ENCODE measurements around the gene TCF15.

The TCF15 gene

GRCh38 chr20:568673-569415, 41.3 kb downstream of the TCF15 start:
- Histone ChIP-seq H3K27me3 (replicated peaks; ENCODE audit: control insufficient read depth, insufficient read depth, low read length, poor library complexity, severe bottlenecking) (peaks cover 16% of the 10 kb centered on the region), H3K4me1 (ENCODE audit: control insufficient read depth, insufficient read depth, low read length, poor library complexity, severe bottlenecking) (no peaks in the 10 kb centered on the region), H3K9me3 (ENCODE audit: control insufficient read depth, low read length) (no peaks in the 10 kb centered on the region), H3K36me3 (ENCODE audit: control insufficient read depth, insufficient read depth, low read length) (no peaks in the 10 kb centered on the region), H3K27ac (ENCODE audit: insufficient read depth, low read length, poor library complexity, severe bottlenecking) (no peak overlapping the region), H3K4me3 (ENCODE audit: insufficient read depth, low read depth, low read length, poor library complexity, severe bottlenecking) (no peak overlapping the region)
- no peak for DNase-seq

- no peaks in the 10 kb centered on the region for H3K9me3 ChIP-seq (ENCODE audit: control insufficient read depth, low read length)
- no peak overlapping the region for H3K27ac ChIP-seq (ENCODE audit: insufficient read depth, low read length, poor library complexity, severe bottlenecking)
- no peaks in the 10 kb centered on the region for H3K36me3 ChIP-seq (ENCODE audit: control insufficient read depth, insufficient read depth, low read length)
- H3K4me3 ChIP-seq (ENCODE audit: insufficient read depth, low read depth, low read length, poor library complexity, severe bottlenecking), result no peak overlapping the region
- no peak for DNase-seq
- peaks cover 13% of the 10 kb centered on the region for H3K27me3 ChIP-seq (replicated peaks; ENCODE audit: control insufficient read depth, insufficient read depth, low read length, poor library complexity, severe bottlenecking)
- H3K4me1 ChIP-seq (ENCODE audit: control insufficient read depth, insufficient read depth, low read length, poor library complexity, severe bottlenecking), result no peaks in the 10 kb centered on the region
Observed at GRCh38 chr20:568097-568652, 41.9 kb downstream of the TCF15 start.

- Histone ChIP-seq H3K4me3 (ENCODE audit: insufficient read depth, low read depth, low read length, poor library complexity, severe bottlenecking) (no peak overlapping the region), H3K27ac (ENCODE audit: insufficient read depth, low read length, poor library complexity, severe bottlenecking) (no peak overlapping the region), H3K4me1 (ENCODE audit: control insufficient read depth, insufficient read depth, low read length, poor library complexity, severe bottlenecking) (no peaks in the 10 kb centered on the region), H3K9me3 (ENCODE audit: control insufficient read depth, low read length) (no peaks in the 10 kb centered on the region), H3K27me3 (replicated peaks; ENCODE audit: control insufficient read depth, insufficient read depth, low read length, poor library complexity, severe bottlenecking) (no peaks in the 10 kb centered on the region), H3K36me3 (ENCODE audit: control insufficient read depth, insufficient read depth, low read length) (no peaks in the 10 kb centered on the region)
- no peak for DNase-seq
Observed at GRCh38 chr20:564192-564591, 45.9 kb downstream of the TCF15 start.

- Histone ChIP-seq H3K27ac (ENCODE audit: insufficient read depth, low read length, poor library complexity, severe bottlenecking) (no peak overlapping the region), H3K36me3 (ENCODE audit: control insufficient read depth, insufficient read depth, low read length) (no peaks in the 10 kb centered on the region), H3K4me3 (ENCODE audit: insufficient read depth, low read depth, low read length, poor library complexity, severe bottlenecking) (no peak overlapping the region), H3K4me1 (ENCODE audit: control insufficient read depth, insufficient read depth, low read length, poor library complexity, severe bottlenecking) (no peaks in the 10 kb centered on the region), H3K27me3 (replicated peaks; ENCODE audit: control insufficient read depth, insufficient read depth, low read length, poor library complexity, severe bottlenecking) (no peaks in the 10 kb centered on the region), H3K9me3 (ENCODE audit: control insufficient read depth, low read length) (no peaks in the 10 kb centered on the region)
- DNase-seq, result no peak
Observed at GRCh38 chr20:563187-563586, 46.9 kb downstream of the TCF15 start.

- Histone ChIP-seq H3K27me3 (replicated peaks; ENCODE audit: control insufficient read depth, insufficient read depth, low read length, poor library complexity, severe bottlenecking) (no peaks in the 10 kb centered on the region), H3K4me1 (ENCODE audit: control insufficient read depth, insufficient read depth, low read length, poor library complexity, severe bottlenecking) (no peaks in the 10 kb centered on the region), H3K36me3 (ENCODE audit: control insufficient read depth, insufficient read depth, low read length) (no peaks in the 10 kb centered on the region), H3K27ac (ENCODE audit: insufficient read depth, low read length, poor library complexity, severe bottlenecking) (no peak overlapping the region), H3K4me3 (ENCODE audit: insufficient read depth, low read depth, low read length, poor library complexity, severe bottlenecking) (no peak overlapping the region), H3K9me3 (ENCODE audit: control insufficient read depth, low read length) (no peaks in the 10 kb centered on the region)
- no peak for DNase-seq
Observed at GRCh38 chr20:562232-562897, 47.7 kb downstream of the TCF15 start.

- H3K4me1 ChIP-seq (ENCODE audit: control insufficient read depth, insufficient read depth, low read length, poor library complexity, severe bottlenecking), result no peaks in the 10 kb centered on the region
- H3K27me3 ChIP-seq (replicated peaks; ENCODE audit: control insufficient read depth, insufficient read depth, low read length, poor library complexity, severe bottlenecking), result no peaks in the 10 kb centered on the region
- H3K36me3 ChIP-seq (ENCODE audit: control insufficient read depth, insufficient read depth, low read length), result no peaks in the 10 kb centered on the region
- no peak for DNase-seq
- H3K9me3 ChIP-seq (ENCODE audit: control insufficient read depth, low read length), result no peaks in the 10 kb centered on the region
- H3K27ac ChIP-seq (ENCODE audit: insufficient read depth, low read length, poor library complexity, severe bottlenecking), result no peak overlapping the region
- H3K4me3 ChIP-seq (ENCODE audit: insufficient read depth, low read depth, low read length, poor library complexity, severe bottlenecking), result no peak overlapping the region
Observed at GRCh38 chr20:561437-562231, 48.5 kb downstream of the TCF15 start.

- no peaks in the 10 kb centered on the region for H3K27me3 ChIP-seq (replicated peaks; ENCODE audit: control insufficient read depth, insufficient read depth, low read length, poor library complexity, severe bottlenecking)
- no peaks in the 10 kb centered on the region for H3K4me1 ChIP-seq (ENCODE audit: control insufficient read depth, insufficient read depth, low read length, poor library complexity, severe bottlenecking)
- DNase-seq, result no peak
- H3K27ac ChIP-seq (ENCODE audit: insufficient read depth, low read length, poor library complexity, severe bottlenecking), result no peak overlapping the region
- H3K9me3 ChIP-seq (ENCODE audit: control insufficient read depth, low read length), result no peaks in the 10 kb centered on the region
- H3K4me3 ChIP-seq (ENCODE audit: insufficient read depth, low read depth, low read length, poor library complexity, severe bottlenecking), result no peak overlapping the region
- no peaks in the 10 kb centered on the region for H3K36me3 ChIP-seq (ENCODE audit: control insufficient read depth, insufficient read depth, low read length)
Observed at GRCh38 chr20:560680-561079, 49.4 kb downstream of the TCF15 start.

GRCh38 chr20:558117-558516, 52.0 kb downstream of the TCF15 start:
- Histone ChIP-seq H3K4me3 (ENCODE audit: insufficient read depth, low read depth, low read length, poor library complexity, severe bottlenecking) (no peak overlapping the region), H3K36me3 (ENCODE audit: control insufficient read depth, insufficient read depth, low read length) (no peaks in the 10 kb centered on the region), H3K4me1 (ENCODE audit: control insufficient read depth, insufficient read depth, low read length, poor library complexity, severe bottlenecking) (no peaks in the 10 kb centered on the region), H3K27ac (ENCODE audit: insufficient read depth, low read length, poor library complexity, severe bottlenecking) (no peak overlapping the region), H3K9me3 (ENCODE audit: control insufficient read depth, low read length) (no peaks in the 10 kb centered on the region), H3K27me3 (replicated peaks; ENCODE audit: control insufficient read depth, insufficient read depth, low read length, poor library complexity, severe bottlenecking) (no peaks in the 10 kb centered on the region)
- DNase-seq, result no peak

GRCh38 chr20:556984-557383, 53.1 kb downstream of the TCF15 start:
- H3K27me3 ChIP-seq (replicated peaks; ENCODE audit: control insufficient read depth, insufficient read depth, low read length, poor library complexity, severe bottlenecking), result no peaks in the 10 kb centered on the region
- H3K27ac ChIP-seq (ENCODE audit: insufficient read depth, low read length, poor library complexity, severe bottlenecking), result no peak overlapping the region
- H3K4me1 ChIP-seq (ENCODE audit: control insufficient read depth, insufficient read depth, low read length, poor library complexity, severe bottlenecking), result no peaks in the 10 kb centered on the region
- no peak for DNase-seq
- H3K9me3 ChIP-seq (ENCODE audit: control insufficient read depth, low read length), result no peaks in the 10 kb centered on the region
- H3K36me3 ChIP-seq (ENCODE audit: control insufficient read depth, insufficient read depth, low read length), result no peaks in the 10 kb centered on the region
- no peak overlapping the region for H3K4me3 ChIP-seq (ENCODE audit: insufficient read depth, low read depth, low read length, poor library complexity, severe bottlenecking)

- Histone ChIP-seq H3K4me3 (ENCODE audit: insufficient read depth, low read depth, low read length, poor library complexity, severe bottlenecking) (no peak overlapping the region), H3K4me1 (ENCODE audit: control insufficient read depth, insufficient read depth, low read length, poor library complexity, severe bottlenecking) (no peaks in the 10 kb centered on the region), H3K27me3 (replicated peaks; ENCODE audit: control insufficient read depth, insufficient read depth, low read length, poor library complexity, severe bottlenecking) (no peaks in the 10 kb centered on the region), H3K36me3 (ENCODE audit: control insufficient read depth, insufficient read depth, low read length) (no peaks in the 10 kb centered on the region), H3K9me3 (ENCODE audit: control insufficient read depth, low read length) (no peaks in the 10 kb centered on the region), H3K27ac (ENCODE audit: insufficient read depth, low read length, poor library complexity, severe bottlenecking) (no peak overlapping the region)
- DNase-seq, result no peak
Observed at GRCh38 chr20:555976-556385, 54.1 kb downstream of the TCF15 start.

Measured in effector memory CD4-positive, alpha-beta T cell (primary cell).